Stimulated activated CD8-positive, alpha-beta memory T cell treated with anti-CD3 and anti-CD28 coated beads, Interleukin-15, amount 100 ng/mL, for 24 hours (primary cell): ENCODE measurements around the gene GPN3.
"Not testable (repeated sequence)": the region's sequence is repeated elsewhere in the genome, so short reads cannot be mapped to it uniquely, and the experiment has no call there.

ENCODE experiments used
- DNase-seq: peaks from one replicate; pipeline ENCODE4 v3.0.0-alpha.2; 2020; ENCODE audit warnings: low read depth

GPN3 gene

DNA sequence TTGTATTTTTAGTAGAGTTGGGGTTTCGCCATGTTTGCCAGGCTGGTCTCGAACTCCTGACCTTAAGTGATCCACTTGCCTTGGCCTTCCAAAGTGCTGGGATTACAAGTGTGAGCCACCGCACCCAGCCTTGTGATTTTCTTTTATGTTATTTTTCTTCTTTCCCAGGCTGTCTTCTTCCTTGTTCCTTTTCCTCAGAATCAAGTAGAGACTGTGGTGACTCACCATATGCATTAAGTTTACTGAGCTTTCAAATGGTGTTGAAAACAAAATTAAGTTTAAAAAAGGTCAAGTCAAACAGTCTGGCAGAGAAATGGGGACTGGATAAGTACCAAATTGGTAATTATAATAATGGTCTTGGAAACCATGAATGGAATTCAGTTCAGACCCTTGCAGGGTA lies 23.6 kb downstream of the GPN3 start:
- no peak for DNase-seq

DNA sequence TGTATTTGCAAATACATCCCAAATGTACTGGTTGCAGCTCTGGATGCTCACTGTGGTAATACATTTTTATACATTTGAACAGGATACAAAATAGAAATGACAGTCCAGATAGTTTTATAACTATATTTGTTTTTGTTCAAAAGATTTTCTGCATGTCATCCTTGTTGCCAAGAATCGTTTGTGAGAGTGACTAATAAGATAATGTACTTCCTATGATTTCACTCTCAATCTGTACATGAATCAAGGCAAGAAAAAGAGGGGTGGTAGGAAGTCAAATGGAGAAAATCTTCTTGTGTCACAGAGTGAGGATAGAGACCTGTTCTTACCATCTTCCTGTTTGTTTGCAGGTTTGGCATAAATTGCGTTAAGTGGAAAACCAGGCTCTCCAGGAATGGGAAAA lies 31.8 kb downstream of the GPN3 start:
- no peak for DNase-seq

DNA sequence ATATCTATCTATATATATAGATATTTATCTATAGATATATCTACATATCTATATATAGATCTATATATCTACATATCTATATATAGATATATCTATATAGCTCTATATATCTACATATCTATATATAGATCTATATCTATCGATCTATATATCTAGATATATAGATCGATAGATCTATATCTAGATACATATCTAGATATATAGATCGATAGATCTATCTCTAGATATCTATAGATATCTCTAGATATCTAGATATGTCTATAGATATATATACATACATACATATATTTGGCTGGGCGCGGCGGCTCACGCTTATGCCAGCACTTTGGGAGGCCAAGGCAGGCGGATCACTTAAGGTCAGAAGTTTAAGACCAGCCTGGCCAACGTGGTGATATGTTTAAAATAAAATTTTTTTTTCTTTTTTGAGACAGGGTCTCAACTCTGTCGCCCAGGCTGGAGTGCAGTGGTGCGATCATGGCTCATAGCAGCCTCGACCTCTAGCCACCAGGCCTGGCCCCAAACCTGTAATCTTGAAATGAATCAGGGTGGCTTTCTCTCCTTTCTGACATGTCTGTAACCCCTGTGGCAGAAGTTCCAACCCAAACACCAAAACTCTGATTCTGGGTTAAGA lies 36.0 kb downstream of the GPN3 start:
- DNase-seq, result no peak

DNA sequence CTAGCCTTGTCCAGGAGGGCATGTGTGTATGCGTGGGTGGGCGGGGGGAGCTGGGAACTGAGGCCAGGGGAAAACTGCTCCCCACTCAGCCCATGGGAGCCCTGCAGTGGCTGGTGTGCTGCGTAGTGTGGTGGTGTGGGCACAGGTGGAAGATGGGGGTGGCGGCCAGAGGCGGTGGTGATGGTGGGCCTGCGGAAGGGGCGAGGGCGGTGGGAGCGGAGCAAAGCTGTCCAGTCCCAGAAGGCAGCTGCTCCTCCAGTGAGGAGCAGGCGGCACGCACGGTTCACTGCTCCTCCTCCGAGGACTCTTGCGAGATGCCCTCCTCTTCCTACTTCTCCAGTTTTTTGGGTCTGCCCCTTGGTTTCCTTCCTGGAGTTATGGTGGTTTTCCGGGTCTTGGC lies 38.4 kb downstream of the GPN3 start:
- not testable (repeated sequence) for DNase-seq

DNA sequence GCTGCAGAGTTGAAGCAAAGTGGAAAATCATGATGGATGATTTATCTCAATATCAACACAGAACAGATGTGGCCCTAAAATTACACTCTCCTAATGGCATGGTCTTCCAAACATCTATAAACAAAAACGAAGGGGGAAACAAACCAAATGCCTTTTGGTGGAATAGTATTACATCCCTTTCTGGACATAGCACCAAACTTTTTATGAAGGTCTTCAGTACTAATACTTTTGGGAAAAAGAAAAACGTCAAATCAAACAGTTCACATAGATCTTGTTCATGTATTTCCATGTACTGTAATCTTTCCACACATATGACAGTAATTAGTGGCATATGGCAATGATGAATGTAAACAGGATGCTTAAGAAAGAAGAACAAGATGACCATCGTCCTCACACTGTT lies 41.7 kb downstream of the GPN3 start:
- no peak for DNase-seq

DNA sequence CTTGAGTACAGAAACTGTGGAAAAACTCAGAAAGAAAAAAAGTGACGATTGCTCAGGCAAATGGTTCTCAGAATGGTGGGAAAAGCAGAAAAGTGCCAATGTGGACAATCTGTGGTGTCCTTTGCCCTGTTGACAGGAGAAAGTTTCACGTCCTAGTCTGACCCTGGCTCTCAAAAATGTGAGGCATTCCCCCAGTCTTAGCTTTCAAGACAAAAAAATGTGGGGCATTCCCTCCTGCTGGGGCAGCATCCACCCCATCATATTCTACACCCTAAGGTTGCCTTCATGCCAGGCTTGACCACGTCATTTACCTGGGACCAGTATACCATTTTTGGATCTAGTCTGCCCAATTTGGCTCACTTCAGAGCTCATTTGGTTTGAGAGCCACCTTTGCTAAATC lies 43.8 kb downstream of the GPN3 start:
- no peak for DNase-seq

DNA sequence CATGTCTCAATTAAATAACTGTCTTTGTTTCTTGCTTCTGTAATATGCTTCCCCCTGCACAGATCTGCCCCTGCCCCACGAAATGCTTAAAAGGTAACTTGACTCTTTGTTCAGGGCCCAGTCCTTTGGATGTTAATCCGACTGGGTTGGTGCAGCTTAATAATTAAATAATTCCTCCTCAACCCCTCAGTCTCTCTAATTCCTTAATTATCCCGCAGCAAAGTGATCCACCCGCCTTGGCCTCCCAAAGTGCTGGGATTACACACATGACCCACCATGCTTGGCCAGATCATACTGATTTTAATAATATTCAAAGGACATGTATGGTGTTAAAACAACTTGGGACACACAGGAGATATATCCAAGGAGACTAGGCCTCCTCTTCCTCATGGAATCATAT lies 46.4 kb downstream of the GPN3 start:
- no peak for DNase-seq

DNA sequence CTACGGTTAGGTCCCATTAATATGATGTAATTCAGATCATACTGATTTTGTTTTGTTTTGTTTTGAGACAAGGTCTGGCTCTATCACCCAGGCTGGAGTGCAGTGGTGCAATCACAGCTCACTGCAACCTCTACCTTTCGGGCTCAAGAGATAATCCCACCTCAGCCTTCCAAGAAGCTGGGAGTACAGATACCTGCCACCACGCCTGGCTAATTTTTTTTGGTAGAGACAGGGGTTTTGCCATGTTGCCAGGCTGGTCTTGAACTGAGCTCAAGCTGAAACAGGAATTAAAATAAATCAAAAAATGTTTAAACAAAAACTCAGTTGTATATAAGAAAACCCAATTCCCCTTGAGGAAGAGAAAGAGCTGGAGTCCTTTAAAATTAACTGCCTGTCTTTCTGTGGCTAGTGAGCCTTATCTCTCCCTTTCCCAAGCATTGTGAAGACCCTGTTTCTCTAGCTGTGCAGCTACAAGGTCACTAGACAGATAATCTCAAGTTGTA lies 46.8 kb downstream of the GPN3 start:
- DNase-seq, result no peak

DNA sequence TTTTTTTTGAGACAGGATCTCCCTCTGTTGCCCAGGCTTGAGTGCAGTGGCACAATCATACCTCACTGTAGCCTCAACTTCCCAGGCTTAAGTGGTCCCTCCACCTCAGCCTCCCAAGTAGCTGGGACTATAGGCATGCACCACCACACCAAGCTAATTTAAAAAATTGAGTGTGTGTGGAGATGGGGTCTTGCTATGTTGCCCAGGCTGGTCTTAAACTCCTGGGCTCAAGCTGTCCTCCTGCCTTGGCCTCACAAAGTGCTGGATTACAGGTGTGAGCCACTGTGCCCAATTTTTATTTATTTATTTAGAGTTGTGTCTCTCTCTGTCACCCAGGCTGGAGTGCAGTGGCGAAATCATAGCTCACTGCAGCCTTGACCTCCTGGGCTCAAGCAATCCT lies 47.4 kb downstream of the GPN3 start:
- not testable (repeated sequence) for DNase-seq

DNA sequence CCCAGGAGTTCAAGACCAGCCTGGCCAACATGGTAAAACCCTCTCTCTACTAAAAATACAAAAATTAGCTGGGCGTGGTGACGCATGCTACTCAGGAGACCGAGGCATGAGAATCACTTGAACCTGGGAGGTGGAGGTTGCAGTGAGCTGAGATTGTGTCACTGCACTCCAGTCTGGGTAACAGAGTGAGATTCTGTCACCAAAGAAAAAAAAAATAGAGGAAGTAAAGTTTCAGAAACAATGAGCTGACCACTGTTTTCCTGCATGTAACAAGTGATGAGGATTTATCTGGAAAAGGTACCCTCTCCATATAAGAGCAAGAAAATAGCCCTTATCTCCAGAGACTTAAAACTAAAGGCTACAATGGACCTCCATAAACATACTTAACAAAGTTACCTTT lies 50.9 kb downstream of the GPN3 start:
- not testable (repeated sequence) for DNase-seq

DNA sequence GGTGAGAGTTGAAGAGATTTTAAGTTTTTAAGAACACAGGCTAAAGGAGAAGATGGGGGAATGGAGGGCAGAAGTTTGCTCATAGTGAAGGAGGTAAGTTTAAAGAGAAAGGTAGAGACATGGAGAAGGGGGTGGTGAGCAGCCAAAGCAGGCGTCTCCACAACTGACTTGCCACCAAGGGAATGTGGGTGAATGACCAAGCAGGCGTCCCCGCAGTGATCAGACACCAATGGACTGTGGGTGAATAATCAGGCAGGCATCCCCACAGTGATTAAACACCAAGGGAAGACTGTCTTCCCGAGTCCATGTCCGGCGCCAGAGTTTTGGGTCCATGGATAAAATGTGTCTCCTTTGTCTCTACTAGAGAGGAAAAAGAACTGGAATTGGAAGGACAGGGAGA lies 58.0 kb downstream of the GPN3 start:
- DNase-seq, result not testable (repeated sequence)

DNA sequence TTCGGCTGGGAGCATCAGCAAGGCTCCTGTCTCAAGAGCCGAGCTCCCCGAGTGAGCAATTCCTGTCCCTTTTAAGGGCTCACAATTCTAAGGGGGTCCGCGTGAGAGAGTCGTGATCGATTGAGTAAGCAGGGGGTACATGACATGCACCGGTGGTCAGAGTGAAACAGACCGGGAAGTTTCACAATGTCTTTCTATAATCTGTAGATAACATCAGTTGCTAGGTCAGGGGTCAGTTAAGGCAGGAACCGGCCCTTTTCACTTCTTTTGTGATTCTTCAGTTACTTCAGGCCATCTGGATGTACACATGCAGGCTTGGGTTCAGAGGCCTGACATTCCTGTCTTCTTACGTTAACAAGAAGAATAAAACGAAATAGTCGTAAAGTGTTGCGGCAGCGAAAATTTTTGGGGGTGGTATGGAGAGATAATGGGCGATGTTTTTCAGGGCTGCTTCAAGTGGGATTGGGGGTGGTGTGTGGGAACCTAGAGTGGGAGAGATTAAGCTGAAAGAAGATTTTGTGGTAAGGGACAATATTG lies 62.9 kb downstream of the GPN3 start:
- not testable (repeated sequence) for DNase-seq

DNA sequence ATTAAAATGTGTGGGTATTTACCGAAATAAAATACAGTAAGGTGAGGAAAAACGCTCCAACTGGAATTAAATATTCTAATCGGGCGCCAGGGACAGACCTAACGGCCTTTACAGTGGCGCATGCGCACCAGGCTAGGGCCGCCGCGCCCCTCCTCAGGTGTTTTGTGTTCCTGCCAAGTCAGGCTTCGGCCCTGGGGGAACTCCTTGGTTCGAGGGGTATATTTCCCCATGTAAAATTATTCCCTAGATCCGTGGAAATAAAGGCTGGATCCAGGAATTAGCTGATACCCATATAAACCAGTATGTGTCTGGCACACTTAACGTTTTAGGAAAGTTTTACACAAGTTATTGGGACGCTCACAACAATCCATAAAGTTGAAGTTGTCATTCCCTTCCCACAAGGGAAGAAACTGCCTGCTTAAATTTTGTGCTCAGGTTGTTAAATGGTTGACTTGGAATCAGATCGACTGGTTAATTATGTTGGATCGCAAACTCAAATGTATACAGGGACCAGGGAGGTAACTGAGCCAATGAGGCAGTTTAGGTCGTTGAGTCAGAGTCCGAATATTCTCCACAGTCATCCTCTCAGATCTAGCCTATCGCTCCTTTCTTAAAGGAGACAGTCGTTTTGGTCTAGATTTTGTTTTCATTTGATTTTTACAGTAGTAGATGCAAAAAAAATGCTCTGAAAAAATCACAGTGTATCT lies 63.9 kb downstream of the GPN3 start:
- peak; percentile 54 for DNase-seq

DNA sequence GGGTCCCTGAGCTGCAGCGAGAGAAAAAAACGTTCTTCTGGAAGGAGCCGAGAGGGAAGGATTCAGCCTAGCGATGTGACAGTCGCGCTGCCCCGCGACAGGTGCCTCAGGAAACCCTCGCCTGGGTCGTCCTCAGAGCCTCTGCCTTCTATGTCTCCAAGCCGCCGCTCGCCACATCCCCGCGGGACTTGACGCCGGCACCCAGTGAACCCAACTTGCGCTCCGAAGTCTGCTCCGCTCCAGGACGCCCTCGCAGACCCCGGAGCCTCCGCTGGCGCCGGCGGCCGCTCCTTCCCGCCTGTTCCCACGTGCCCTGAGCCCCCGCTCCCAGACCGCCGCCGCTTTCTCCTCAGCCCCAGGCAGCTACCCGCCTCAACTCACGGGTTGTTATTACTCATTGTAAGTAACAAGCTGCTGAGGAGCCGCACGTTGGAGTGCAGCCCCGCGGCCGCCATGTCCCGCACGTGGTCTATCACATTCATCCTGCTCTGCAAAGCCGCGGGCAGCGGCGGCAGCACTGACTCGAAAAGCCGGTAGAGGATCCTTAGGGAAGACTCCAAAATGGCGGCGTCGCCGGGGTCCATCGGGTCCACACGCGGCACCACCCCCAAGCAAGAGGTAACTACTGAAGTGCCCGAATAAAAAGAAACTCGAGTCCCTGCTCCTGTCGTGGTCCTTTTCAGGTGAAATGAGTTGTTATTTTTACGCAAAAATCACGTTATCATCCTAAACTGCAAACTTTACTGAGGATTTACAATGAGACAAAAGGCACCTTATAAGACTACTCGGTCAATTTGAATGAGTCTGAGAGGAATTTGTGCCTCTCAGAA lies 64.7 kb downstream of the GPN3 start, which contains the start of gene ANAPC7:
ANAPC7 (minus strand) TSS at position 563 of the 830 bp plus-strand sequence; CDS start at position 482, 81 bp downstream.
- peak; percentile 65 for DNase-seq
